M059J (cell line): Measurements from ENCODE around the gene CCDC85C. TPM values are rescaled to one million over a fixed set of nuclear protein-coding genes. Genes with fewer than 3 reads are reported as not detected.

Experiments used
- DNase-seq: peaks from one replicate; pipeline ENCODE4 v3.0.0-alpha.2; 2012; ENCODE audit warnings: low read depth
- total RNA-seq: library from RNA; depleted of rRNA; stranded (reverse); fragments of >200 nt; shearing (Covaris generic); gene quantifications from 2 replicates; pipeline ENCODE4 v1.2.3, GENCODE V29; 2014

CCDC85C gene
- total RNA-seq, 1 experiment from 2014 or later, result 16.2 TPM

- peak; percentile 46 for DNase-seq
Observed at GRCh38 chr14:99522934-99523703, 80.9 kb downstream of the CCDC85C start.

GRCh38 chr14:99522457-99522891, 81.5 kb downstream of the CCDC85C start:
- peak; percentile 59 for DNase-seq

- no peak for DNase-seq
Observed at GRCh38 chr14:99522025-99522401, 82.0 kb downstream of the CCDC85C start.

GRCh38 chr14:99521176-99522024, 82.6 kb downstream of the CCDC85C start:
- no peak for DNase-seq

- DNase-seq, result no peak
Observed at GRCh38 chr14:99520571-99521081, 83.4 kb downstream of the CCDC85C start.

GRCh38 chr14:99519931-99520421, 84.0 kb downstream of the CCDC85C start:
- DNase-seq, result no peak

DNA sequence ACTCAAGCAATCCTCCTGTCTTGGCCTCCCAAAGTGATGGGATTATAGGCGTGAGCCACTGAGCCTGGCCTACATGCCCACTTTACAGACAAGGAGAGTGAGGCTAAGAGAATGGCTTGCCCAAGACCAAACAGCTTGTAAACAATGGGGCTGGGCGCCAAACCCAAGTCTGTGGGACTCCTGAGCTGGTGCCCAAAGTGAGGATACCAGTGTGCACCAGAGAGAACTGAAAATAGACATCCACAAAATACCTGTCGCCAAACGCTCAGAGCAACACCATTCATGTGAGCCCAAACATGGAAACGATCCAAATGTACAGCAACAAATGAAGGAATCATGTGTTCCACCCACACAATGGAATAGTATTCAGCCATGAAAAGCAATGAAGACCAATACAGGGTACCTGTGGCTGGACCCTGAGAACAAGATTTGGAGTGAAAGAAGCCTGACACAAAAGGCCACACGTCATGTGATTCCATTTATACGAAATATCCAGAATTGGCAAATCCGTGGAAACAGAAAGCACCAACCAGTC, 84.6 kb downstream of the CCDC85C start:
- no peak for DNase-seq

DNA sequence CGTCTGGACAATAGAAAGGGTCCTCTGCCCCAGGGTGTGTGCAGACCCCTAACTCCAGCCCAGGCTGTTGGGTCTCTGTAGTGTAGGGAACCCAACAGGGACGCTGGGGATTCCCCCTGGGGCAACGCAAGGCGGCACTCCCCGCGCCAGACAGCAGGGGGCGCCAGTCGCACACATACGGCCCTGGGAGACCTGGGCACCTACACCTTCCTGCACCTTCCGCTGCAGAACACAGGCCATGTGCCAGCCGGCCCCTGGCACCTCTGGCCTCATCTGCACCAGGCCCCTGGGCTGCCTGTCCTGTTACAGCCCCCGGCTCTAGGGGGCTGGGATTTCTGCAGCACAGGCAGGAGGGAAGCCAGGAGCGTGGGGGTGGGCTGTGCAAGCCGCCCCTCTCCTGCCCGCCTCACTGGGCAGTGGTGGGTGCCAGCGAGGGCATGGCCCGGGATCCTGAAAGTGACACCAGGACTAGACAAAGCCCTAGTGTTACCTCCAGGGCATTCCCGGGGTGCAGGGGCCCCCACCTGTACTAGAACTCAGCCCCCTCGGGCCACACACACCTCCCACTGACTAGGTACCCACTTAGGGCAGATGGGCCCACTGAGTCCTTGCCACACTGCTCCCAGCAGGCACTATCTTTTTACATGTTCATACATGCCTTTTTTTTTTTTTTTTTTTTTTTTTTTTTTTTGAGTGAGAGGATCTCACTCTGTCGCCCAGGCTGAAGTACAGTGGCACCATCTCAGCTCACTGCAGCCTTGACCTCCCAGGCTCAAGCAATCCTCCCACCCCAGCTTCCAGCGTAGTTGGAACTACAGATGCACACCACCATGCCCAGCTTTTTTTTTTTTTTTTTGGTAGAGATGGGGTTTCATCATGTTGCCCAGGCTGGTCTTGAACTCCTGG, 85.3 kb downstream of the CCDC85C start:
- peak; percentile 53 for DNase-seq

DNA sequence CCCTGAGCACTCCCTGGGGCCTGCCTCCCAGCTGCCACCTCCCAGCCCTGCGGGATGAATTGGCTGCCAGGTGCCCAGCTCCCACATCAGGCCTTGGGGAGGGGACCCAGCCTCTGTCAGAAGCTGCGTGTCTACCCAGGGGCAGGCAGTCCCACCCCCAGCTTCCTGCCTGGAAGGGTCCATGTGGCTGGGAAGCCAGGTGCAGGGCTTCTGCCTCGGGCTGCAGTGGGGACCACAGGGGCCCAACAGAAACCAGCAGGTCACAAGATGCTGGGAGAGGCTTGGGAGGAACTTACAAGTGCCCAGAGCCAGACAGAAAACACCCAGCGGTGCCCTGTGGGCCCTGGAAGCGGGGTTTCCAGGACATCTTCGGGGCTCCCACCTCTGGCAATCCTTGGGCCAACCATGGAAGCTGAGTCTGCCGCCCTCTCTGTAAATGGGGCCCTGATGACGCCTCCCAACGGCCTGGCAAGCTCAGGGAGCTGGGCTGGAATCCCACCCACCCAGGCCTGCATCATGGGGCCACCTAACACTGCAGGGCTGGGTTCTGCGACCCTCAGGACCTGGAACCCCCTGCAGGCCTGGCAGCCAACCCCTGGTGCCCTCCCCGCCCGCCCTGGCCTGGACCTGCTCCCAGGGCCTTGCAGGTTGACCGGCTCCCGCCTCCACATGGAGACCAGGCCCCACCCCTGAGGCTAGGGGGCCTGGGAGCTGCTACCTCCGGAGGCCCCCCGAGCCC, 86.2 kb downstream of the CCDC85C start:
- DNase-seq, result no peak

DNA sequence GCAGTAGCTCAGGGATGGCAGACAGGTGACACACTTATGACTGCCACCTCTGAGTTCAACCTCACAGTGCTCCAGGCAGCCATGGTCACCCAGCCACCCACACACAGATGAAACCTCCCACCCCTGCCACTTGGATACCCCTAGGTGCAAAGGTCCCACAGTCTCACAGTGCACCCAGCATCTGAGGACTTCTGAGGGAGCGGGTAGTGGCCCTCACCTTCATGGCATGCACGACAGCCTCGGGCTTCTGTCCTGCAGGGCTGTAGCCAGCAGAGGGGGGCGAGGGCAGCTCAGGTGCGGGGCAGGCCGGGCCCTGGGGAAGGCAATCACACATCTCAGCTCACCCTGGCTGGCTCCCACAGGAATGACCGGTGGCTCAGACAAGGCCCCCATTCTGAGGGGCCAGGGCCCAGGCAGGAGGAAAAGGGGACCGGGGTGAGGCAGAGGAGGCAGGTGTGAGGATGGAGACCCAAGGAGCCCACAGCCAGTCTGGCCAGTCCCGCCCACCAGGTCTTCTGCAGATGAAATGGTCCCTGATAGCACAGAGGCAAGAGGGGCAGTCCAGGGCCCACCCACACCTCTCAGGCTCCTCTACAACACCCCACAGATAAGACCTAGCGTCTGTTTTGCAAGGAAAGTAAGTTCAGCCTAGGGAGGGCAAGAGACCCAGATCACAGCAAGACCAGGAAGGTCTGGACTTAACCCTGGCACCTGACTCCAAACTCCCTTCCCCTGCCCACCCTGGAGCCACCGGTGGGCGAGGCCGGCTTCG, 87.0 kb downstream of the CCDC85C start:
- DNase-seq, result no peak

- DNase-seq, result no peak
Observed at GRCh38 chr14:99516156-99516870, 87.7 kb downstream of the CCDC85C start.

DNA sequence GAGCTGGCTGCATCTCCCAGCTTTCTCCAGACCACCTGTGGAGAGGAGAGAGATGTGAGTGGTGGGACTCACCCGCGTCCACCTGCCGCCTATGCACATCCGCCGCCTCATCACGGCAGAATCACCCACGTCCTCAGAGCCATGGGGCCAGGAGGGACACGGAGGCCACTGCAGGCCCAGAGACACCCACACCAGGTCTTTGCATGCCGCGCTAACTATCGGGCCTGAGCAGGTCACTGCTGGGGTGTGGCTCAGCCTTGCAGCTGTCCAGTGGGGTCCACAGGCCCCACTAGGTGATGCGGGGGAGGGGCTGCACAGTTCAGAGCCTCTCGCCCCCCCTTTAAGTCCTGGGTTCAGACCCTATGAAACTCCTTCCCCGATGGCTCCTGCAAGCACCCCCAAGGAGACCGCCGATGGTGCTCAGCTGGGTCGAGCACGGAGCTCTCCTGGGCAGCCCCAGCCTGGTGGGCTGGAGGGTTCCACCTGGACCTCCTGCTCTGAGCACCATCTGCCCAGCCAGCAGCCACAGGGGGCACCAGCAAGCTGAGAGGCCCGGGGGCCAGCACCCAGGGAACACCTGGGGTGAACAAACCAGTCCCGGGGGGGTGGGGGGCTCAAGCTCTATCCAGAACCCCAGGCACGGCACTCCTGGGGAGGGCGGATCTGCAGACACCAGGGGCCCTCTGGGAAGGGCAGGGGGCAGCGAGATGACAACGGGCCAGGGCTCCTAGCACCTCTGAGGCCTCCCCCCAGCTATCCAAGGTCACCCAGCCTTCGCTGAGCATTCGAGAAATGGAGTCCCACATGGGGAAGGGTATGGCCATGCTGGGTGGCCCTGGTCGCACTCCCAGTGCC, 88.5 kb downstream of the CCDC85C start:
- DNase-seq, result no peak

- DNase-seq, result no peak
Observed at GRCh38 chr14:99514552-99515300, 89.3 kb downstream of the CCDC85C start.

DNA sequence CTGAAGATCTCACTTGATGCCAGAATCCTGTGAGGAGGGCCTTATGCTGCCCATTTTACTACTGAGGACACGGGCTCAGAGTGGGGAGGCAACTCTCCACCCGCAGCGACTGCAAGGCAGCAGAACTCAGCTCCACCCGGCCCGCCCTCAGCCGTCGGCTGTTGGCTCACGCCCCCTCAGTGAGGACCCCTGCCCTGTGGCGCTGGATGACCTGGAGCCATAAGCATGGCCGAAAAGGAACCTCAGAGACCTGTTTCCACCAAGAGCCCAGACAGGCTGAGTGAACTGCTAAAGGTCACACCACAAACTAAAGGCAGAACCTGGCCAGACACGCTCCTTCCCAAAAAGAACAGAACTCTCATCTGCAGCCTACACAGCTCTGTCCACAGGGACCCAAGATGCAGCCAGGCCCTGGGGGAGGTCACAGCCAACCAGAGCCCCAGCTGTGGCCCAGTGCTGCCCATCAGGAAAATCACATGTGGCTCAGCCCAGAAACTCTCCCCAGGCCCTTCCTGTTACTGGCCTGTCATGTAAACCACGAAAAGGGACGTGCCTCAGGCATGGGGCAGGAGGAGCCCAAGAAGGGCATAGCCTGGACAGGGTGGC, 90.0 kb downstream of the CCDC85C start:
- peak; percentile 33 for DNase-seq

DNA sequence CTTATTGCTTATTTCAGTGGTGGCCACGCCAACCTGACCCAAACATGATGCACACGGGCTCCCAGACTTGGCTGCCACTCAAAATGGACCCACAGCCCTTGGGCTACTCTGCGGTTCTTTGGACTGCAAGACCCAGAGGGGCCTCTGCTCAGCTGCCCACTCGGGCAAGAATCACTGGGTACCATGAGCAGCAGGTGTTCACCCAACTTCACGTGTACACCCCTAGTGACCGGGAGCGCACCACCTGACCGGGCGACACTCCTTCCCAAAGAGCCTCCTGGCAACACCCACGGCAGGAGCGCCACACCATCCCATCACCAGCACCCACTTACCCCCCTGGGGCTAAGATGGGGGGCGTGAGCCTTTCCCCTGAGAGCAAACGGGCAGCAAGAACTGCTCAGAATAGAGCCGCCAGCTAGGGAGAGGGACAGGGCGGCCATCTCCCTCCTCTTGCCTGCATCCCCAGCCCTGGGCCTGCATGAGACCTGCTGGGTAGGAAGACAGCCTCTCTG, 90.8 kb downstream of the CCDC85C start:
- DNase-seq, result no peak

DNA sequence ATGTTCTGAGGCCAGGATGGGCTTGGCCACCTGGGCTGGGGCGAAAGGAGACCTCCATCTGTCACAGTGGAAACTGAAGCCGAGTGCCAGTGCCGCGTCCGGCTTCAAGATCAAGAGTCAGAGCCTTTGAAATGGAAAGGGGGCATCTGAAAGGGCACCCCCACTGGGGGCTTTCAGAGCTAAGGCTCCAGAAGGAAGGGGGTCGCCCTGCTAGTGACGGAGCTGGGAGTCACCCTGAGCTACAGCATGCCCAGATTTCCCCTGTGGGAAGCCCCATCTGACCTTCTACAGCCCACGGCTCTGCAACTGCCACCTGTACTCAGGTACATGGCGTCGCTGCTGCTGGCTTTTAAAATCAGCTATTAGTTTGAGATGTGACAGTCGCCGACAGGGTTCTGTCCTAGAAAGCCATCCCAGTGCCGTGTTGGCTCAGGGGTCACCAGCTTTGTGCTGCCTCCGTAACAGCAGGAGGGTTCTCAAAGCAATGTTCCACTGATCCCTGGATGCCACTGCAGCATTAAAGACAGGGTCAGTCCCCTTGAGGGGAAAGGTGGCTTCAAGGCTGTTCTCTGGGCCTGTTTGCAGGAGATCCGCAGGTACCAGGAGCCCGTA, 91.3 kb downstream of the CCDC85C start:
- no peak for DNase-seq
